ENCODE measurements around the gene MUC4. TPM values are rescaled to one million over a fixed set of nuclear protein-coding genes. Genes with fewer than 3 reads are reported as not detected.

The MUC4 gene
- polyA plus RNA-seq, 1 experiment: not detected

- DNase-seq (ENCODE audit: low read depth, low spot score): no peak
- Histone ChIP-seq H3K4me3 (ENCODE audit: low read depth, low read length) (no peak overlapping the region), H3K27me3 (ENCODE audit: control insufficient read depth, insufficient read depth, low read length) (no peaks in the 10 kb centered on the region), H3K27ac (ENCODE audit: low read depth, low read length) (no peak overlapping the region), H3K9me3 (ENCODE audit: control insufficient read depth, insufficient read depth, low read length) (peaks cover 42% of the 10 kb centered on the region)
- CTCF ChIA-PET: no interaction called here
- POLR2A ChIA-PET: no interaction called here
- TF ChIP-seq CTCF (IDR thresholded peaks at IDR 0.05; ENCODE audit: low read depth, low read length): no peak
Observed at GRCh38 chr3:195770081-195770840, 41.5 kb downstream of the MUC4 start.

GRCh38 chr3:195769551-195769950 is 42.2 kb downstream of the MUC4 start:
- Histone ChIP-seq H3K27me3 (ENCODE audit: control insufficient read depth, insufficient read depth, low read length) (no peaks in the 10 kb centered on the region), H3K9me3 (ENCODE audit: control insufficient read depth, insufficient read depth, low read length) (peaks cover 38% of the 10 kb centered on the region), H3K4me3 (ENCODE audit: low read depth, low read length) (no peak overlapping the region), H3K27ac (ENCODE audit: low read depth, low read length) (no peak overlapping the region)
- ChIA-PET POLR2A (no interaction called here), CTCF (no interaction called here)
- no peak for DNase-seq (ENCODE audit: low read depth, low spot score)
- no peak for TF ChIP-seq CTCF (IDR thresholded peaks at IDR 0.05; ENCODE audit: low read depth, low read length)

GRCh38 chr3:195768831-195769303 is 42.9 kb downstream of the MUC4 start:
- POLR2A ChIA-PET: no interaction called here
- Histone ChIP-seq H3K4me3 (ENCODE audit: low read depth, low read length) (no peak overlapping the region), H3K9me3 (ENCODE audit: control insufficient read depth, insufficient read depth, low read length) (peaks cover 34% of the 10 kb centered on the region), H3K27me3 (ENCODE audit: control insufficient read depth, insufficient read depth, low read length) (peaks cover 3% of the 10 kb centered on the region), H3K27ac (ENCODE audit: low read depth, low read length) (no peak overlapping the region)
- DNase-seq (ENCODE audit: low read depth, low spot score): no peak
- no peak for TF ChIP-seq CTCF (IDR thresholded peaks at IDR 0.05; ENCODE audit: low read depth, low read length)
- CTCF ChIA-PET: no interaction called here

GRCh38 chr3:195768414-195768813 is 43.3 kb downstream of the MUC4 start:
- CTCF ChIA-PET: no interaction called here
- no peak for TF ChIP-seq CTCF (IDR thresholded peaks at IDR 0.05; ENCODE audit: low read depth, low read length)

GRCh38 chr3:195767792-195768191 is 43.9 kb downstream of the MUC4 start:
- no peak for TF ChIP-seq CTCF (IDR thresholded peaks at IDR 0.05; ENCODE audit: low read depth, low read length)
- CTCF ChIA-PET: no interaction called here
- POLR2A ChIA-PET: no interaction called here
- Histone ChIP-seq H3K9me3 (ENCODE audit: control insufficient read depth, insufficient read depth, low read length) (peaks cover 31% of the 10 kb centered on the region), H3K27ac (ENCODE audit: low read depth, low read length) (no peak overlapping the region), H3K4me3 (ENCODE audit: low read depth, low read length) (no peak overlapping the region), H3K27me3 (ENCODE audit: control insufficient read depth, insufficient read depth, low read length) (peaks cover 10% of the 10 kb centered on the region)
- DNase-seq (ENCODE audit: low read depth, low spot score): no peak

More at GRCh38 chr3:195768414-195768813, 43.3 kb downstream of the MUC4 start:
- H3K27ac ChIP-seq (ENCODE audit: low read depth, low read length): no peak overlapping the region
- DNase-seq (ENCODE audit: low read depth, low spot score): no peak
- POLR2A ChIA-PET: no interaction called here
- H3K4me3 ChIP-seq (ENCODE audit: low read depth, low read length): no peak overlapping the region
- H3K9me3 ChIP-seq (ENCODE audit: control insufficient read depth, insufficient read depth, low read length): peaks cover 31% of the 10 kb centered on the region
- H3K27me3 ChIP-seq (ENCODE audit: control insufficient read depth, insufficient read depth, low read length): peaks cover 4% of the 10 kb centered on the region
